GM12873 (cell line): ENCODE results near the gene CAPN2.

Source experiments
- CTCF ChIP-seq: IDR thresholded peaks from 2 replicates; pipeline ENCODE4 v1.5.1; 2012; ENCODE audit warnings: low read depth, mild to moderate bottlenecking, moderate library complexity, low read length, control low read depth; ENCODE audit not compliant: insufficient read depth; ENCODE audit errors: missing control alignments

CAPN2 gene

GRCh38 chr1:223750730-223751570, 38.6 kb downstream of the CAPN2 start:
- no peak for TF ChIP-seq CTCF

- TF ChIP-seq CTCF = no peak
Measured at GRCh38 chr1:223751696-223752095, 39.4 kb downstream of the CAPN2 start.

DNA sequence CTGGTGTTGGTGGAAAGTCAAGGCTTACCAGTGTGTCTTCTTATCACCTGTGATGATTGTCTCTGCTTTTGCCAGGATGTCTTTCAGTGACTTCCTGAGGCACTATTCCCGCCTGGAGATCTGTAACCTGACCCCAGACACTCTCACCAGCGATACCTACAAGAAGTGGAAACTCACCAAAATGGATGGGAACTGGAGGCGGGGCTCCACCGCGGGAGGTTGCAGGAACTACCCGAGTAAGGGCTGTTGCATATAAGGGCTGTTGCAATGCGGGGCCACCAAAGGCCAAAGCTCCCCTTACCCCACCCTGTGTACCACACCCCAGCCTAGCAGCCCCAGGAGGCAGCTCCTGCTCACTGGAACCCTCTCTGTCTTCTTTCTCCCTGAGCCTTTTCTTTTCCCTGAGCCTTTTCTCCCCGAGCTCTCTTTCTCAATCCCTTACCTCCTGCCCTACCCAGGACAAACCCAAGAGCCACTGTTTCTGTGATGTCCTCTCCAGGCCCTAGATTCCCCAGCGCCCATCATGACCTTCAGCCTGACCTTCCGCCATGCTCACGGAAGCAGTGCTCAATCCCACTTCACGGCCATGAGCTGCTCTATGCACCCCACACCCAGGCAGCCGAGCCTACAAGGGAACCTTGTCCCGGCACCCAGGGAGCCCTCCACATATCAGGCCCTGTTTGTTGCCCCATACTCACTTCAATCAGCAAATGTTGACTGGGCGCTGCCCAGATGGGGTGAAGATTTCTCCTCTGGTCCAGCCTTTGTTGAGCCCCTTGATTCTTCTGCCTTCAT, 40.6 kb downstream of the CAPN2 start:
- TF ChIP-seq CTCF = no peak

GRCh38 chr1:223754681-223755431, 42.5 kb downstream of the CAPN2 start:
- no peak for TF ChIP-seq CTCF

GRCh38 chr1:223755432-223755792, 43.1 kb downstream of the CAPN2 start:
- no peak for TF ChIP-seq CTCF

- no peak for TF ChIP-seq CTCF
Measured at GRCh38 chr1:223755992-223756775, 43.8 kb downstream of the CAPN2 start.
